ENCODE results near the gene NSUN4. TPM values are rescaled to one million over a fixed set of nuclear protein-coding genes. Genes with fewer than 3 reads are reported as not detected.

The NSUN4 gene
- total and polyA plus RNA-seq, 9 of the 15 experiments (the other 6 are each of a cell fraction or from before 2014, with no cell fraction given) = 33.4 to 60.2 (median 46.3) TPM

DNA sequence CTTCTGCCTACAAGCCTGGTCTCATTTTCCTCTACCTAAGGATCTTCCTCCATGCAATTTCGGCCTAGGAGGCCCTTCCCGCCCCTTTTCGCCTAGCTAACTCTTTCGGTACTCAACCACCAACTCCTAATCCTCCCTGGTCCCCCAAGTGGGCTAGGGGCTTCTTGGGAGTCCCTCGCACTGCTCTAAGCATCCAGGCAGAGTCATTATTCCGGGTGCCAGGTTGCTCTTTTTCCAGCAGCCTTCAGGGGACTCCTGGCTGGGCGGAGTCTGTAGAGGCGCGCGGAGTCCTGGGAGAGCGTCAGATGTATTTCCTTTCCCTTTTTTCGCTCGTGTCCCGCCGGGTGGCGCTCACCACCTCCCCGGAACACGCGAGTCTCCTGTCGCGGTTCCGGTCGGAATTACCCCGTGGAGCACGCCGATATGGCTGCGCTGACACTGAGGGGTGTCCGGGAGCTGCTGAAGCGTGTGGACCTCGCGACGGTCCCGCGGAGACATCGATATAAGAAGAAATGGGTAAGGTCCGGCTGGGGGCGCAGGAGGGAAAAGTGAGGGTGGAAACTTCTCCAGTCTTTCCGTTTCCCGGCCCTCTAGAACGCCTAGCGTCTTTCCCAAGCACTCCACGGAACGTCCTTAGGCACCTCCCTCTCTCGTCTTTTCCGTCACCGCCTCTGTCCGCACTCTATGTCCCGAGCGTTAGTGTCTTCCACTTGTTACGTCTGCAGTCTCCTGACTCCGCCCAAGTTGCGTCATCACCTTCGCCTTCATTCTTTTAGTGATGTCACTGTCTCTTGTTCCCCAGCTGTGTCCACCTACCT lies at the start of gene NSUN4 (continued):
- TF ChIP-seq E2F5 (CRISPR knock-in tag; IDR thresholded peaks at IDR 0.05) (peak; percentile 77; the same call in 1 of the 2 replicates), ZNF57 (CRISPR knock-in tag; IDR thresholded peaks at IDR 0.05) (no peak), EZH2 (IDR thresholded peaks at IDR 0.05; ENCODE audit: borderline replicate concordance, low read depth, low read length) (no peak), NR1H2 (CRISPR knock-in tag; IDR thresholded peaks at IDR 0.05) (no peak), RBM39 (optimal IDR thresholded peaks at IDR 0.05; ENCODE audit: low read depth, low read length) (peak; percentile 68), RFX5 (IDR thresholded peaks at IDR 0.05; ENCODE audit: low read depth, low read length) (no peak), MAX (CRISPR knock-in tag; IDR thresholded peaks at IDR 0.05) (peak; percentile 95), SIN3A (IDR thresholded peaks at IDR 0.05; ENCODE audit: borderline replicate concordance in 2 of 2, control insufficient read depth in 1 of 2, low read depth in 2 of 2, low read length in 2 of 2) (peak; percentile 75 to 80; a peak in 2 of 4 replicates), MIER1 (IDR thresholded peaks at IDR 0.05; ENCODE audit: low read depth) (peak; percentile 53; the same call in 1 of the 2 replicates), NFE2 (IDR thresholded peaks at IDR 0.05; ENCODE audit: low read depth) (no peak)
- TF ChIP-seq, protein P1, sequence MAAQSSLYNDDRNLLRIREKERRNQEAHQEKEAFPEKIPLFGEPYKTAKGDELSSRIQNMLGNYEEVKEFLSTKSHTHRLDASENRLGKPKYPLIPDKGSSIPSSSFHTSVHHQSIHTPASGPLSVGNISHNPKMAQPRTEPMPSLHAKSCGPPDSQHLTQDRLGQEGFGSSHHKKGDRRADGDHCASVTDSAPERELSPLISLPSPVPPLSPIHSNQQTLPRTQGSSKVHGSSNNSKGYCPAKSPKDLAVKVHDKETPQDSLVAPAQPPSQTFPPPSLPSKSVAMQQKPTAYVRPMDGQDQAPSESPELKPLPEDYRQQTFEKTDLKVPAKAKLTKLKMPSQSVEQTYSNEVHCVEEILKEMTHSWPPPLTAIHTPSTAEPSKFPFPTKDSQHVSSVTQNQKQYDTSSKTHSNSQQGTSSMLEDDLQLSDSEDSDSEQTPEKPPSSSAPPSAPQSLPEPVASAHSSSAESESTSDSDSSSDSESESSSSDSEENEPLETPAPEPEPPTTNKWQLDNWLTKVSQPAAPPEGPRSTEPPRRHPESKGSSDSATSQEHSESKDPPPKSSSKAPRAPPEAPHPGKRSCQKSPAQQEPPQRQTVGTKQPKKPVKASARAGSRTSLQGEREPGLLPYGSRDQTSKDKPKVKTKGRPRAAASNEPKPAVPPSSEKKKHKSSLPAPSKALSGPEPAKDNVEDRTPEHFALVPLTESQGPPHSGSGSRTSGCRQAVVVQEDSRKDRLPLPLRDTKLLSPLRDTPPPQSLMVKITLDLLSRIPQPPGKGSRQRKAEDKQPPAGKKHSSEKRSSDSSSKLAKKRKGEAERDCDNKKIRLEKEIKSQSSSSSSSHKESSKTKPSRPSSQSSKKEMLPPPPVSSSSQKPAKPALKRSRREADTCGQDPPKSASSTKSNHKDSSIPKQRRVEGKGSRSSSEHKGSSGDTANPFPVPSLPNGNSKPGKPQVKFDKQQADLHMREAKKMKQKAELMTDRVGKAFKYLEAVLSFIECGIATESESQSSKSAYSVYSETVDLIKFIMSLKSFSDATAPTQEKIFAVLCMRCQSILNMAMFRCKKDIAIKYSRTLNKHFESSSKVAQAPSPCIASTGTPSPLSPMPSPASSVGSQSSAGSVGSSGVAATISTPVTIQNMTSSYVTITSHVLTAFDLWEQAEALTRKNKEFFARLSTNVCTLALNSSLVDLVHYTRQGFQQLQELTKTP (IDR thresholded peaks at IDR 0.05; ENCODE audit: low read depth in 1 of 2, partially characterized antibody in 2 of 2) = peak; percentile 54 to 75
- TF ChIP-seq, protein P2, sequence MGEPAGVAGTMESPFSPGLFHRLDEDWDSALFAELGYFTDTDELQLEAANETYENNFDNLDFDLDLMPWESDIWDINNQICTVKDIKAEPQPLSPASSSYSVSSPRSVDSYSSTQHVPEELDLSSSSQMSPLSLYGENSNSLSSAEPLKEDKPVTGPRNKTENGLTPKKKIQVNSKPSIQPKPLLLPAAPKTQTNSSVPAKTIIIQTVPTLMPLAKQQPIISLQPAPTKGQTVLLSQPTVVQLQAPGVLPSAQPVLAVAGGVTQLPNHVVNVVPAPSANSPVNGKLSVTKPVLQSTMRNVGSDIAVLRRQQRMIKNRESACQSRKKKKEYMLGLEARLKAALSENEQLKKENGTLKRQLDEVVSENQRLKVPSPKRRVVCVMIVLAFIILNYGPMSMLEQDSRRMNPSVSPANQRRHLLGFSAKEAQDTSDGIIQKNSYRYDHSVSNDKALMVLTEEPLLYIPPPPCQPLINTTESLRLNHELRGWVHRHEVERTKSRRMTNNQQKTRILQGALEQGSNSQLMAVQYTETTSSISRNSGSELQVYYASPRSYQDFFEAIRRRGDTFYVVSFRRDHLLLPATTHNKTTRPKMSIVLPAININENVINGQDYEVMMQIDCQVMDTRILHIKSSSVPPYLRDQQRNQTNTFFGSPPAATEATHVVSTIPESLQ (CRISPR knock-in tag; IDR thresholded peaks at IDR 0.05) = peak; percentile 84; the same call in 1 of the 2 replicates
- TF ChIP-seq, protein P3, sequence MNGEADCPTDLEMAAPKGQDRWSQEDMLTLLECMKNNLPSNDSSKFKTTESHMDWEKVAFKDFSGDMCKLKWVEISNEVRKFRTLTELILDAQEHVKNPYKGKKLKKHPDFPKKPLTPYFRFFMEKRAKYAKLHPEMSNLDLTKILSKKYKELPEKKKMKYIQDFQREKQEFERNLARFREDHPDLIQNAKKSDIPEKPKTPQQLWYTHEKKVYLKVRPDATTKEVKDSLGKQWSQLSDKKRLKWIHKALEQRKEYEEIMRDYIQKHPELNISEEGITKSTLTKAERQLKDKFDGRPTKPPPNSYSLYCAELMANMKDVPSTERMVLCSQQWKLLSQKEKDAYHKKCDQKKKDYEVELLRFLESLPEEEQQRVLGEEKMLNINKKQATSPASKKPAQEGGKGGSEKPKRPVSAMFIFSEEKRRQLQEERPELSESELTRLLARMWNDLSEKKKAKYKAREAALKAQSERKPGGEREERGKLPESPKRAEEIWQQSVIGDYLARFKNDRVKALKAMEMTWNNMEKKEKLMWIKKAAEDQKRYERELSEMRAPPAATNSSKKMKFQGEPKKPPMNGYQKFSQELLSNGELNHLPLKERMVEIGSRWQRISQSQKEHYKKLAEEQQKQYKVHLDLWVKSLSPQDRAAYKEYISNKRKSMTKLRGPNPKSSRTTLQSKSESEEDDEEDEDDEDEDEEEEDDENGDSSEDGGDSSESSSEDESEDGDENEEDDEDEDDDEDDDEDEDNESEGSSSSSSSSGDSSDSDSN (IDR thresholded peaks at IDR 0.05; ENCODE audit: borderline replicate concordance in 1 of 2, low read depth in 2 of 2, low read length in 2 of 2) = peak; percentile 74 to 93; a peak in 2 of 4 replicates
